CD4-positive, alpha-beta T cell treated with Interleukin-17A for 1 hour (primary cell): ENCODE measurements around the gene RELB.
"Not testable (repeated sequence)": the region's sequence is repeated elsewhere in the genome, so short reads cannot be mapped to it uniquely, and the experiment has no call there.

Experiments
- DNase-seq: peaks from one replicate; pipeline ENCODE4 v3.0.0-alpha.2; 2020

RELB gene

GRCh38 chr19:44988273-44988672 lies 13.0 kb upstream of the RELB start:
- DNase-seq, result no peak

- DNase-seq, result peak; percentile 71
These were observed 12.2 kb upstream of the RELB start for GRCh38 chr19:44988896-44989556.

- no peak for DNase-seq
These were observed 10.8 kb upstream of the RELB start for GRCh38 chr19:44990459-44990858.

- no peak for DNase-seq
These were observed 10.3 kb upstream of the RELB start for GRCh38 chr19:44990966-44991365.

GRCh38 chr19:44992336-44993163 lies 8.7 kb upstream of the RELB start:
- DNase-seq, result no peak

GRCh38 chr19:44993526-44993925 lies 7.7 kb upstream of the RELB start:
- no peak for DNase-seq

- DNase-seq, result no peak
These were observed 7.2 kb upstream of the RELB start for GRCh38 chr19:44993926-44994537.

GRCh38 chr19:44998025-44998424 lies 3.2 kb upstream of the RELB start:
- DNase-seq, result no peak

- not testable (repeated sequence) for DNase-seq
These were observed 1.9 kb upstream of the RELB start for GRCh38 chr19:44999131-44999925.

GRCh38 chr19:45000665-45001064 lies 599 bp upstream of the RELB start:
- DNase-seq, result not testable (repeated sequence)

GRCh38 chr19:45003485-45003884 lies 2.2 kb downstream of the RELB start:
- DNase-seq, result no peak

GRCh38 chr19:45005787-45006186 lies 4.5 kb downstream of the RELB start:
- no peak for DNase-seq

- no peak for DNase-seq
These were observed 7.3 kb downstream of the RELB start for GRCh38 chr19:45008552-45008951.

- DNase-seq, result no peak
These were observed 8.5 kb downstream of the RELB start for GRCh38 chr19:45009625-45010255.

- DNase-seq, result no peak
These were observed 9.0 kb downstream of the RELB start for GRCh38 chr19:45010306-45010705.

- no peak for DNase-seq
These were observed 10.7 kb downstream of the RELB start for GRCh38 chr19:45011959-45012358.

- DNase-seq, result peak; percentile 92
These were observed 15.4 kb downstream of the RELB start for GRCh38 chr19:45016388-45017314.

GRCh38 chr19:45019187-45019586 lies 17.9 kb downstream of the RELB start:
- no peak for DNase-seq

GRCh38 chr19:45020071-45020470 lies 18.8 kb downstream of the RELB start:
- DNase-seq, result no peak

- no peak for DNase-seq
These were observed 20.7 kb downstream of the RELB start for GRCh38 chr19:45021971-45022370.

- no peak for DNase-seq
These were observed 21.8 kb downstream of the RELB start for GRCh38 chr19:45023048-45023447.

GRCh38 chr19:45025264-45025663 lies 24.0 kb downstream of the RELB start:
- no peak for DNase-seq
